ENCODE data around the gene SIK3.

Gene SIK3

DNA sequence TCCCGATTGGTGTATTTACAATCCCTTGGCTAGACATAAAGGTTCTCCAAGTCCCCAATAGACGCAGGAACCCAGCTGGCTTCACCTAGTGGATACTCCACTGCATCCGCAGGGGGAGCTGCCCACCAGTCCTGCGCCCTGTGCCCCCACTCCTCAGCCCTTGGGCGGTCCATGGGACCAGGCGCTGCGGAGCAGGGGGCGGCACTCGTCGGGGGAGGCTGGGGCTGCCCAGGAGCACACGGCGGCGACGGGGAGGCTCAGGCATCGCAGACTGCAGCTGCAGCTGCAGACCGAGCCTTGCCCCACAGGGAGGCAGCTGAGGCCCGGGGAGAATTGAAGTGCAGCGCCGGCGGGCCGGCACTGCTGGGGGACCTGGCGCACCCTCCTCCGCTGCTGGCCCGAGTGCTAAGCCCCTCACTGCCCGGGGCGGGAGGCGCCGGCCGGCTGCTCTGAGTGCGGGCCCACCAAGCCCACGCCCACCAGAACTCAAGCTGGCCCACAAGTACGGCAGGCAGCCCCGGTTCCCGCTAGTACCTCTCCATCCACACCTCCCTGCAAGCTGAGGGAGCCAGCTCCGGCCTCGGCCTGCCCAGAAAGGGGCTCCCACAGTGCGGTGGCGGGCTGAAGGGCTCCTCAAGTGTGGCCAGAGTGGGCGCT is 12.2 kb upstream of the SIK3 start:
- DNase-seq (ENCODE audit: low read depth in 1 of 2, low spot score in 1 of 2): no peak

GRCh38 chr11:117107701-117108590 is 9.7 kb upstream of the SIK3 start:
- DNase-seq (ENCODE audit: low read depth in 1 of 2, low spot score in 1 of 2): no peak

- DNase-seq (ENCODE audit: low read depth in 1 of 2, low spot score in 1 of 2): no peak
Measured at GRCh38 chr11:117100556-117100955, 2.3 kb upstream of the SIK3 start.

GRCh38 chr11:117099696-117100095 is 1.5 kb upstream of the SIK3 start:
- no peak for DNase-seq (ENCODE audit: low read depth in 1 of 2, low spot score in 1 of 2)

GRCh38 chr11:117097389-117098268 is 599 bp downstream of the SIK3 start:
- no peak for DNase-seq (ENCODE audit: low read depth in 1 of 2, low spot score in 1 of 2)

DNA sequence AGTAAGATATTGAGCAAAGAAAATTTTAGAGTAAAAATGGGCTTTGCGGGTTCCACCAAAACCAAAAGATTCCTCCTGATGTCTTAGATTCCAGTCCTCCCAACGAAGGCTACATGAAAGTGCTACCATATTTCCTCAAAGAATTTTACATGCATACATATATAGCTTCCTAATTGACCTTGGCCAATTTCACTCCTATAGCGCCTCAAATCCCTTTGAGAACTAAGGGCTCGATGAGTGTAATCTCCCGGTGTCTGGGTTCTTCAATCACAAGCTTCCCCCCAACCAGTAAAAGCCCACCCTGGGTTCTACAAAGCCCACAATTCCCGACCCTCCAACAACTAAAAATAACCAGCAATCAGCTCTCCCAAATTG is 1.2 kb downstream of the SIK3 start:
- DNase-seq (ENCODE audit: low read depth in 1 of 2, low spot score in 1 of 2): no peak

GRCh38 chr11:117096201-117096991 is 1.8 kb downstream of the SIK3 start:
- no peak for DNase-seq (ENCODE audit: low read depth in 1 of 2, low spot score in 1 of 2)

GRCh38 chr11:117095284-117096161 is 2.7 kb downstream of the SIK3 start:
- no peak for DNase-seq (ENCODE audit: low read depth in 1 of 2, low spot score in 1 of 2)

DNA sequence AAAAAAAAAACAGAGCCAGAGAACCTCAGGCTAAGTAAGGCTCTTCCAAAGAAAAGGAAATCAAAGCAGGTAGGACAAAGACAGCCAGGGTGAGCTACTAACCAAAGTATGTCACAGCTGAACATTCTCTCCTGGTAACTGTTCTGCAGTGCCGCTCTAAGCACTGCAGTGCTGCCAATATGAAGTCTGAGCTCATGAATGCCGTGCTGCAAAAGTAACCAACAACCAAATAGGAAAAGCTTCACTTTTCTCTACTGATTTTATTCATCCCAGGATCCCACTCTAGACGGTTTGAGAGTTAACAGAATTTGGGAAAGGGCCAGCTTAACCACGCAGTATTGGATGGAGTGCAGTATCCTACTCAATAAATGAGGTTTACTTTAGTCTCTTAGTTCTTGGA is 3.5 kb downstream of the SIK3 start:
- DNase-seq (ENCODE audit: low read depth in 1 of 2, low spot score in 1 of 2): no peak

DNA sequence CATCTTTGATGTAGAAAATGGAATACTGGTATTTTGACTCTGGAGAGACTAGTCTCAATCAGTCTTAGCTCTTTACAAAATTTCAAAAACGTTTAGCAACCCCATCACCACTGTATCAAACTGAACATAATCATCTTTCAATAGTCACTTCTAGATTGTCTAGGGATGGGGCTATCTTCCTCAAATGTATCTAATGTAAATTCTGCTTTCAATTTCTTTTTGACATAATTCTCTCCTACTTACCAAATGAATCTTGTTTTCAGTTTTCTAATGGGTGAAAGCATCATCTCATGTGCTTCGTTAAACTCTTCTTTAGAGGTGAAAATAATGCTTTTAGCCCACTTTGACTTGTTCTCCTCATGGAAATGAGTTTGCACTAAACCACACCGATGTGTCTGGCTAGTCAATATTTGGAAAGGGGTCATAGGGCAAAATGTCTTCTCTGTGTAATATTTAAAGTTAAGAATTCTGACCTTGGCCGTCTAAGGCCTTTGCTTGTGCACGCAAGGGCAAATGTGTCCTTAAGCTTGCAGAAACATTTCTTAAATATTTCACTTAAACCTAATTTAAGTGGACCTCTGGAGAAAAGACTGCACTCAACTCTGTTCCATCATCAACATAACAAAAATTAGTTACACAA is 5.2 kb downstream of the SIK3 start:
- no peak for DNase-seq (ENCODE audit: low read depth in 1 of 2, low spot score in 1 of 2)

- no peak for DNase-seq (ENCODE audit: low read depth in 1 of 2, low spot score in 1 of 2)
Measured at GRCh38 chr11:117091753-117092477, 6.3 kb downstream of the SIK3 start.

- no peak for DNase-seq (ENCODE audit: low read depth in 1 of 2, low spot score in 1 of 2)
Measured at GRCh38 chr11:117090111-117090706, 8.0 kb downstream of the SIK3 start.

GRCh38 chr11:117089685-117090084 is 8.5 kb downstream of the SIK3 start:
- DNase-seq (ENCODE audit: low read depth in 1 of 2, low spot score in 1 of 2): no peak

DNA sequence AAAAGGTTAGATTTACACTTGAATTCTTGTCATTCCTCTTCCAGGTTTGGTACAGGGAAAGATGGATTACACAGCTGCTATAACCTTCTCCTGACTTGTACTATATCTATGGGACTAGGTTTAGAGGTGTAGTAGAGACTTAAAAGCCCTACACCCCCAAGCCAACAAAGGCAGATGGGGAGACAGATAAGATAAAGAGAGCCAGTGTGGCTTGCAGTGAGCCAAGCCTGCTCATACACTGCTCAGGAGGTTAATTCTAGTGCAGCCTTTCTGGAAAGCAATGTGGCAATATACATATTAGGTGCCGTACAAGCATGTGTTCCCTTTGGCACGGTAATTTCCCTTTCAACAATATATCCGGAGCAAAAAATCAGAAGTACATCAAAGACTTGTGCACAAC is 10.8 kb downstream of the SIK3 start:
- no peak for DNase-seq (ENCODE audit: low read depth in 1 of 2, low spot score in 1 of 2)

- no peak for DNase-seq (ENCODE audit: low read depth in 1 of 2, low spot score in 1 of 2)
Measured at GRCh38 chr11:117084992-117085391, 13.2 kb downstream of the SIK3 start.

GRCh38 chr11:117083011-117083935 is 15.0 kb downstream of the SIK3 start:
- no peak for DNase-seq (ENCODE audit: low read depth in 1 of 2, low spot score in 1 of 2)

- DNase-seq (ENCODE audit: low read depth in 1 of 2, low spot score in 1 of 2): no peak
Measured at GRCh38 chr11:117081908-117082307, 16.3 kb downstream of the SIK3 start.

Measured in stimulated activated CD4-positive, alpha-beta T cell treated with anti-CD3 and anti-CD28 coated beads, Interleukin-15, amount 100 ng/mL, for 1 hour (primary cell).